SU-DHL-6 (cell line): ENCODE results near the gene PTPN11.

Experiments used
- H2AFZ ChIP-seq: fragments of 200-600 bp; sonication (generic); 2 replicates; pipeline ENCODE4 v1.6.1; 2014; ENCODE audit warnings: low read depth, mild to moderate bottlenecking, moderate library complexity, mixed read lengths, antibody characterized with exemption, low read length; ENCODE audit not compliant: severe bottlenecking
- H3F3A ChIP-seq: fragments of 200-600 bp; shearing (Covaris generic); 2 replicates; pipeline ENCODE4 v1.6.0; 2016; ENCODE audit warnings: antibody characterized with exemption, mild to moderate bottlenecking; ENCODE audit not compliant: insufficient read depth
- H3K27ac ChIP-seq: fragments of 200-600 bp; sonication (generic); 2 replicates; pipeline ENCODE4 v1.5.1; 2016; ENCODE audit warnings: low read depth, mild to moderate bottlenecking, low read length, moderate library complexity, mixed read lengths
- H3K27me3 ChIP-seq: fragments of 200-600 bp; sonication (generic), shearing (Covaris generic); 2 replicates; pipeline ENCODE4 v1.6.0; 2014; ENCODE audit warnings: mild to moderate bottlenecking, low read length
- H3K36me3 ChIP-seq: fragments of 200-600 bp; sonication (generic); 2 replicates; pipeline ENCODE4 v1.6.1; 2014; ENCODE audit warnings: mild to moderate bottlenecking, low read length, mixed read lengths
- H3K4me2 ChIP-seq: fragments of 300-600, 200-600 bp; shearing (Covaris generic), sonication (generic); 2 replicates; pipeline ENCODE4 v1.6.0; 2014; ENCODE audit warnings: low read length, low read depth, mild to moderate bottlenecking; ENCODE audit not compliant: poor library complexity, severe bottlenecking
- H3K4me3 ChIP-seq: fragments of 200-600 bp; sonication (generic); 2 replicates; pipeline ENCODE4 v1.5.1; 2014; ENCODE audit warnings: antibody characterized with exemption, low read length, mild to moderate bottlenecking, mixed read lengths; ENCODE audit not compliant: insufficient read depth, poor library complexity, severe bottlenecking
- H3K79me2 ChIP-seq: fragments of 200-600 bp; sonication (generic); 2 replicates; pipeline ENCODE4 v1.6.1; 2014; ENCODE audit warnings: mild to moderate bottlenecking, low read length, moderate library complexity; ENCODE audit not compliant: insufficient read depth
- H3K9ac ChIP-seq: fragments of 200-600 bp; sonication (generic); 2 replicates; pipeline ENCODE4 v1.7.0; 2014; ENCODE audit warnings: mild to moderate bottlenecking, low read length
- H3K9me2 ChIP-seq: fragments of 200-600 bp; sonication (generic); replicated peaks from 2 replicates; pipeline ENCODE4 v1.6.1; 2014; ENCODE audit warnings: low read length; ENCODE audit not compliant: insufficient read depth
- H3K9me3 ChIP-seq: fragments of 200-600 bp; sonication (generic); 2 replicates; pipeline ENCODE4 v1.6.1; 2014; ENCODE audit warnings: low read length, mixed read lengths; ENCODE audit not compliant: insufficient read depth
- H4K20me1 ChIP-seq: fragments of 200-600 bp; sonication (generic); 2 replicates; pipeline ENCODE4 v1.6.1; 2014; ENCODE audit warnings: low read depth, mild to moderate bottlenecking, antibody characterized with exemption, low read length, moderate library complexity, mixed read lengths
- EZH2phosphoT487 ChIP-seq: fragments of 200-600 bp; sonication (generic), shearing (Covaris generic); conservative IDR thresholded peaks from 2 replicates; pipeline ENCODE4 v1.6.1; 2018; ENCODE audit warnings: mild to moderate bottlenecking, antibody characterized with exemption, low read length, moderate library complexity, mixed read lengths
- TF ChIP-seq, protein P1 (sequence below): fragments of 200-600 bp; sonication (generic); IDR thresholded peaks from one replicate; pipeline ENCODE4 v1.5.1; 2017; ENCODE audit warnings: antibody characterized with exemption, mild to moderate bottlenecking, low read length, moderate library complexity; ENCODE audit not compliant: insufficient read depth, poor library complexity, severe bottlenecking

The PTPN11 gene

DNA sequence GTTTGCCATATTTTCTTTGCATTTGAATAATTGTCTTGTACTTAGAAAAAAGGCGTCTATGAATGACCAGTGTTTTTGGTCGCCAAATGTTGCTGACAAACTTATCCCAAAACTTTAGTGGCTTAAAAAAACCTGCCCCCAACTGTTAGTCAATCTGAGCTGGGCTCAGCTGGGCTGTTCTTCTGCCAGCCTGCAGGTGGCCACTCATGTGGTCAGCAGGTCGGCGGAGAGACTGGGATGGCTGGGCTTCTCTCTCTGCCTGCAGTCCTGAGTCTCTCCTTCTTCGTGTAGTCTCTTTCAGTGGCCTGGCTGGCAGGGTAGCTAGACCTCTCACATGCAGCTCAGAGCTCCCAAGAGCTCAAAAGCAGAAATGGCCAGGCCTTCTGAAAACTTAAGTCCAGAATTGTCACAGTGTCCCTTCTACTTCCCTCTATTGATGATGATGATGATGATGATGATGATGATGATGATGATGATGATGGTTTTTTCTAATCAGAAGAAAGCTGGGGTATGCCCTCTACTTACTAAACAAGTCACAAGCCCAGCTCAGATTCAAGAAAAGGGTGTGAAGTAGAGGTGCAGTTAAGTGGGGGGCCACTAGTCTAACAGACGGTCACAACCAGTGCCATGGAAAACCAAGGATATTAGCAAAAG lies 87.9 kb downstream of the PTPN11 start:
- peaks cover 13% of the 10 kb centered on the region; the same call in 1 of the 2 replicates for H3K36me3 ChIP-seq

DNA sequence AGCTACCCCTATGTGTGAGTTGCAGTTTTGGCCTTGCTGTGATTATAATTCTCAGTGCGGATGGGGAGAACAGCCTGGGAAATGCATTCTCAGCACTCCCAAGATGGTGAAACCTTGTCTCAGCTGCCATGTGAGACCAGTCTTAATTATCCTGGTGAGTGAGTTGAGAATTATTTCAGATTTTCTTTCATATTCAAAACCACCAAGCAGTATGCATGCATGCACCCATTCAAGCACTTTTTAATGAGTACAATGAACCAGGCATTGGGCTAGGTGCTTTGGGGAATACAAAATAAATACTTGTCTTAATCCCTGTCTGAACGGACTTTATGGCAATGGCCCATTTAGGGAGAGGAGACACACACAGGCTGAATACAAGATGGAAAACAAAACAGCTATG lies 94.7 kb downstream of the PTPN11 start:
- Histone ChIP-seq H3K9me3 (no peaks in the 10 kb centered on the region), H3K27ac (no peak overlapping the region), H3K4me3 (no peak overlapping the region), H3K9me2 (no peaks in the 10 kb centered on the region), H3K9ac (no peak overlapping the region), H3F3A (no peaks in the 10 kb centered on the region), H3K4me2 (no peak overlapping the region), H4K20me1 (no peaks in the 10 kb centered on the region), H3K36me3 (no peaks in the 10 kb centered on the region; the same call in 1 of the 2 replicates), H3K27me3 (no peaks in the 10 kb centered on the region), H3K79me2 (no peaks in the 10 kb centered on the region), H2AFZ (no peak overlapping the region)
- TF ChIP-seq EZH2phosphoT487, result no peak
- TF ChIP-seq, protein P1, sequence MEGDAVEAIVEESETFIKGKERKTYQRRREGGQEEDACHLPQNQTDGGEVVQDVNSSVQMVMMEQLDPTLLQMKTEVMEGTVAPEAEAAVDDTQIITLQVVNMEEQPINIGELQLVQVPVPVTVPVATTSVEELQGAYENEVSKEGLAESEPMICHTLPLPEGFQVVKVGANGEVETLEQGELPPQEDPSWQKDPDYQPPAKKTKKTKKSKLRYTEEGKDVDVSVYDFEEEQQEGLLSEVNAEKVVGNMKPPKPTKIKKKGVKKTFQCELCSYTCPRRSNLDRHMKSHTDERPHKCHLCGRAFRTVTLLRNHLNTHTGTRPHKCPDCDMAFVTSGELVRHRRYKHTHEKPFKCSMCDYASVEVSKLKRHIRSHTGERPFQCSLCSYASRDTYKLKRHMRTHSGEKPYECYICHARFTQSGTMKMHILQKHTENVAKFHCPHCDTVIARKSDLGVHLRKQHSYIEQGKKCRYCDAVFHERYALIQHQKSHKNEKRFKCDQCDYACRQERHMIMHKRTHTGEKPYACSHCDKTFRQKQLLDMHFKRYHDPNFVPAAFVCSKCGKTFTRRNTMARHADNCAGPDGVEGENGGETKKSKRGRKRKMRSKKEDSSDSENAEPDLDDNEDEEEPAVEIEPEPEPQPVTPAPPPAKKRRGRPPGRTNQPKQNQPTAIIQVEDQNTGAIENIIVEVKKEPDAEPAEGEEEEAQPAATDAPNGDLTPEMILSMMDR, result no peak

More for the DNA sequence above, 87.9 kb downstream of the PTPN11 start:
- TF ChIP-seq, protein P1, result no peak
- no peak for TF ChIP-seq EZH2phosphoT487
- Histone ChIP-seq H3K4me2 (no peak overlapping the region), H3K79me2 (no peaks in the 10 kb centered on the region), H4K20me1 (no peaks in the 10 kb centered on the region), H2AFZ (no peak overlapping the region), H3K9ac (no peak overlapping the region), H3K9me2 (no peaks in the 10 kb centered on the region), H3K27me3 (no peaks in the 10 kb centered on the region), H3K4me3 (no peak overlapping the region), H3F3A (0 out of 2 replicates have a peak, but pooled peaks cover 3% of the 10 kb centered on the region), H3K27ac (no peak overlapping the region), H3K9me3 (no peaks in the 10 kb centered on the region)

DNA sequence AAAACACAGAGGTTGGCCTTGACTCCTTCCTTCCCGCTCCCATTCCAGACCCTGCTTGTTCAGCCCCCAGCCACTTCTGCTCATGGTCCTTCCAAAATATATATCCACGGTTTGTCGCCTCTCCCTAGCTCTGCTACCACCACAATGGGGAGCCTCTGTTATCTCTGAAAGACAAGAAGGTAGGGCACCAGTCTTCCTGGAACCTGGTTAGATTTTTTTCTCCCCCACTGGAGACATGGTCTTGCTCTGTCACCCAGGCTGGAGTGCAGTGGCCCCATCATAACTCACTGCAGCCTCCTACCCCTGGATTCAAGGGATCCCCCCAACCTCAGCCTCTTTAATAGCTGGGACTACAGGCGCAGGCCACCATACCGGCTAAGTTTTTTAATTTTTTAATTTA lies 95.7 kb downstream of the PTPN11 start:
- Histone ChIP-seq H3K79me2 (no peaks in the 10 kb centered on the region), H2AFZ (no peak overlapping the region), H3K36me3 (no peaks in the 10 kb centered on the region), H3K4me3 (no peak overlapping the region), H3F3A (no peaks in the 10 kb centered on the region), H3K27ac (no peak overlapping the region), H4K20me1 (no peaks in the 10 kb centered on the region), H3K9me2 (no peaks in the 10 kb centered on the region), H3K4me2 (no peak overlapping the region), H3K9me3 (no peaks in the 10 kb centered on the region), H3K27me3 (no peaks in the 10 kb centered on the region), H3K9ac (no peak overlapping the region)
- no peak for TF ChIP-seq EZH2phosphoT487
- TF ChIP-seq, protein P1, result no peak
